Activated CD8-positive, alpha-beta memory T cell treated with anti-CD3 and anti-CD28 coated beads for 36 hours (primary cell): ENCODE data around the gene NPC1. TPM values are rescaled to one million over a fixed set of nuclear protein-coding genes. Genes with fewer than 3 reads are reported as not detected.

ENCODE experiments used
- CTCF ChIA-PET: fragments of 350-600 bp; sonication (Branson Sonifier 250); formaldehyde crosslinking; loops from one replicate; lab custom pipeline; 2021; ENCODE audit warnings: antibody characterized with exemption; lab: Charles Lee
- POLR2A ChIA-PET: fragments of 350-600 bp; sonication (Branson Sonifier 250); formaldehyde crosslinking; loops from one replicate; lab custom pipeline; 2021; ENCODE audit warnings: antibody characterized with exemption; lab: Charles Lee
- total RNA-seq, 2 experiments: library from RNA; stranded (reverse); gene quantifications; one replicate each; pipeline ENCODE4 v1.2.3, GENCODE V29; 2021

Gene NPC1
- total RNA-seq, 2 experiments from 2014 or later = 28.1 to 31.3 TPM

DNA sequence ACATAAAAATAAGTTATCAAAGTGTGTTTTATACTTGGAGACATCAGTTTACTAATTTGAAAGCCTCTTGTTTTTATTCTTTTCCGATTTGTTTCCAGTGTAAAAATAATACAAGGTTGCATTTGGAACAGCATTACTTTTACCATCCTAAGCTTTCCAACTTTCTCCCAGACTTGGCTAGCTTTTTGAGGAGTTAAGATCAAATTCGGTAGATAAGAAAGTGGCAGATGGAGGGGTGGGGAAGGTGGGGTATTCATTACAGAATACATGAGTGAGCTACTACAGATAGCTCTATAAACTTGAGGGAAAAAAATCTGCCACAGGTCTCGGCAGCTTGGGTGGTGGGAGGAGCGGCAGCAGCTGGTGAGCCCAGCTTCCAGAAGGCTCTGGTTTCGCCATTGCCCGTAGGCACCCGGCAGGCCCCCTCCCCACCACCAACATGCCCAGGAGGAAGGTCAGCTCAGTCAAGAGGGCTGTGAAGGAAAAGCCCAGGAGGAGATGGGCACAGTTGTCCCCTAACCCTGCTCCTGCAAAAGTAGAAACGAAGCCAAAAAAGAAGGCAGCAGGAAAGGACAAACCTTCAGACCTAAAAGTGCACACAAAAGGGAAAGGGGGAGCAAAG is 101.6 kb downstream of the NPC1 start:
- POLR2A ChIA-PET = interaction anchor here (0.7 kb wide), 1 partner anchor 295 kb away, joined by 5 read pairs; no protein-coding TSS in a partner anchor
- CTCF ChIA-PET = interaction anchor here (1.6 kb wide), 1 partner anchor 14 kb away, joined by 4 read pairs; no protein-coding TSS in a partner anchor

Other genes starting within 250 kb of the NPC1 start
- 10 to 100 TPM; 60.0 to 67.7 TPM for gene RIOK3, start 133.2 kb downstream of the NPC1 start, total RNA-seq
- gene RMC1, start 83.0 kb downstream of the NPC1 start, total RNA-seq = 10 to 100 TPM; 43.2 to 44.6 TPM
- gene ANKRD29, start 76.4 kb upstream of the NPC1 start, total RNA-seq = not detected
- gene LAMA3, start 102.9 kb upstream of the NPC1 start, total RNA-seq = under 1 TPM; 0.04 to 0.17 TPM